ENCODE measurements around the gene RNF123. TPM values are rescaled to one million over a fixed set of nuclear protein-coding genes. Genes with fewer than 3 reads are reported as not detected.
"Not testable (repeated sequence)": the region's sequence is repeated elsewhere in the genome, so short reads cannot be mapped to it uniquely, and the experiment has no call there.

The RNF123 gene
- total RNA-seq, 1 experiment from 2014 or later = 31.2 TPM

DNA sequence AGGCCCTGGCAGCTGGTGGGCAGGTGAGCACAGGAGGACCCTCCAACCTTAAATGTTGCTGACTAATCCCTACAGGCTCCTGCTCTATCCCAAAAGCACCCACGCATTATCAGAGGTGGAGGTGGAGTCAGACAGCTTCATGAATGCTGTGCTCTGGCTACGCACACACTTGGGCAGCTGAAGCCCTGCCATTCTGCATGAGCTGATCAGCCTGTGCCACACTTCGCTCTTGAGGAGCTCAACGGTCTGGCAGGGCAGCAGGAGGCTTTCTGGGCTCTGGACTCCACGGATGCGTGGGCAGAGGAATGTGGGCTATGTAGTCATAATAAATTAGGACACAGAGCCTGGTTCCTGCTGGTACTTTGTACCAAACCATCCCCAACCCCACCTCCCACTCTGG, 6.2 kb upstream of the RNF123 start:
- Histone ChIP-seq H3K36me3 (replicated peaks; ENCODE audit: control insufficient read depth, insufficient read depth, low read length) (peaks cover 43% of the 10 kb centered on the region), H3K27me3 (ENCODE audit: control insufficient read depth, insufficient read depth, low read length) (no peaks in the 10 kb centered on the region; the same call in 1 of the 2 replicates), H3K4me3 (ENCODE audit: insufficient read depth, low read depth, low read length) (no peak overlapping the region)
- no peak for DNase-seq

DNA sequence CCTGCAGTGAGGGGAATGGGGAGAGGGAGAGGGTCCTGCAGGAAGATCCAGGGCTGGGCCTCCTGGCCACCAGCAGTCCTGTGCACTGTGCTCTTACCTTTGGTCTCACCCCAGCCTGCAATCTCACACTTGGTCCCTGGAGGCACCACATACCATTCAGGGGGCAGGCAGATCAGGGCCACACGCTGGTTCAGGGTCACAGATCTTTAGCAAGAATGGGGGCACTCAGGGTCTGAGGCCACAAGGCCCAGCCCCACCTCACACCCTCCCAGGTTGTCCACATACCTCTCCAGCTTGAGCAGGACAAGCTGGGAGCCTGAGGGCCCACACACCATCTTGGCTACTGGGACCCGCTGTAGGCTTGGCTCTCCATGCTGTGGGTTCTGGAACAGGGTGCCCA, 4.9 kb upstream of the RNF123 start:
- not testable (repeated sequence) for DNase-seq; H3K27me3 ChIP-seq (ENCODE audit: control insufficient read depth, insufficient read depth, low read length)

DNA sequence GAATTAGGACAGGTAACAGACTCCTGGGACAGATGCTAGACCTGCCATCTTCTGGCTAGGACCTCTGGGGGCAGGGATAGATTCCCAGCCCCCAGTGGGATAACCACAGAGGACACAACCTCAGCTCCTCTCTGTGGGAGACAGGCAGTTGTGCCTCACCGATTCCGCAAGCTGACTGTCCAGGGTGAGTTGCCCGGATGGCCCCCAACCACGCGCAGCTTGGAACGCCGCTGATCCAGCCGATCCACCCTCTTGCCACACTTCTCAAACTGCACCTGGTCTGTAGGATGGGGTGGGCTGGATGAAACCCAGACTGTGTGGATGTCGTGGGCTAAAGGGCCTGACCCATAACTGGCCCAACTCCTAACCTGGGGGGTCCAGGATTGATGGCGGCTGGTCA, 4.3 kb upstream of the RNF123 start:
- not testable (repeated sequence) for DNase-seq; H3K4me3 ChIP-seq (ENCODE audit: insufficient read depth, low read depth, low read length); H3K27me3 ChIP-seq (ENCODE audit: control insufficient read depth, insufficient read depth, low read length)
- H3K36me3 ChIP-seq (replicated peaks; ENCODE audit: control insufficient read depth, insufficient read depth, low read length) = peaks cover 30% of the 10 kb centered on the region

More for the DNA sequence above, 4.9 kb upstream of the RNF123 start:
- peaks cover 32% of the 10 kb centered on the region for H3K36me3 ChIP-seq (replicated peaks; ENCODE audit: control insufficient read depth, insufficient read depth, low read length)
- H3K4me3 ChIP-seq (ENCODE audit: insufficient read depth, low read depth, low read length) = not testable (repeated sequence)

DNA sequence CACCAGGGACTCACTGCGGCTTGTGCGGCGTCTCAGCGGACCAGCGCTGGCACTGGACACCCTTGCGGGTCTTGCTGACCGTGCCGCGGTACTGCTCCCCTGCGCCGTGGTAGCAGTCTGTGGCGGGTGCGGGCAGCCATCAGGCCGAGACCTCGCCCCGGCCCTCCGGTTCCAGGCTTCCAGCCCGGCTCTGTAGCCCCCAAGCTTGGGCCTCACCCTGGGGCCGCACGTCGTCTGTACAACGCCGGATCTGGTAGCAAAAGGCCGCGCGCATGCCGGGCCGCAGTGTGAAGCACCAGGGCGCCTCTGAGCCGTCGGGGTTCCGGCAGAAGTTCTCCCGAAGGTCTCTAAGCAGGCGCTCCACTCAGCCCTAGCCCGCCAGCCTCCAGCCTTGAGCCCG, 3.5 kb upstream of the RNF123 start:
- DNase-seq; H3K27me3 ChIP-seq (ENCODE audit: control insufficient read depth, insufficient read depth, low read length): not testable (repeated sequence)
- Histone ChIP-seq H3K36me3 (replicated peaks; ENCODE audit: control insufficient read depth, insufficient read depth, low read length) (peaks cover 24% of the 10 kb centered on the region), H3K4me3 (ENCODE audit: insufficient read depth, low read depth, low read length) (peak overlapping the region; percentile 52)

DNA sequence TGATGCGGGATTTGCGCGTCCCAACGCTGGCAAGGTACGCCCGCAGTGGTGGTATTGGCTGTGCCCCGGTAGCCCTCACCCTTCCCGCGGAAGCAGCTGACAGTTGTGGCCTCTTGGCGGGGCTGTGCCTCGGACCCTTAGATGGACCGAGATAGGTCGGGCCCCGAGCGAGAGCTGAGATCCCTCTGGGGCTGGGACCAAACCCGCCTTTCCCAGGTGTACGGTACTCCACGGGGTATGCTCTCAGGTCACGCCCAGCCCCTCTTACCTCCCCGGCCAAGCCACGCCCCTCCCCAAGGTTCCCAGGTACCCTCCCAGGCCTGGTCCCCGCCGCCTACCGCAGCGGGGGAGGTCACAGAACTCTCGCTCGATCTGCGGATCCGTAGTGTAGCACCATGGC, 3.0 kb upstream of the RNF123 start:
- DNase-seq = peak; percentile 89
- Histone ChIP-seq H3K36me3 (replicated peaks; ENCODE audit: control insufficient read depth, insufficient read depth, low read length) (peaks cover 19% of the 10 kb centered on the region), H3K4me3 (ENCODE audit: insufficient read depth, low read depth, low read length) (peak overlapping the region; percentile 52)
- not testable (repeated sequence) for H3K27me3 ChIP-seq (ENCODE audit: control insufficient read depth, insufficient read depth, low read length)

DNA sequence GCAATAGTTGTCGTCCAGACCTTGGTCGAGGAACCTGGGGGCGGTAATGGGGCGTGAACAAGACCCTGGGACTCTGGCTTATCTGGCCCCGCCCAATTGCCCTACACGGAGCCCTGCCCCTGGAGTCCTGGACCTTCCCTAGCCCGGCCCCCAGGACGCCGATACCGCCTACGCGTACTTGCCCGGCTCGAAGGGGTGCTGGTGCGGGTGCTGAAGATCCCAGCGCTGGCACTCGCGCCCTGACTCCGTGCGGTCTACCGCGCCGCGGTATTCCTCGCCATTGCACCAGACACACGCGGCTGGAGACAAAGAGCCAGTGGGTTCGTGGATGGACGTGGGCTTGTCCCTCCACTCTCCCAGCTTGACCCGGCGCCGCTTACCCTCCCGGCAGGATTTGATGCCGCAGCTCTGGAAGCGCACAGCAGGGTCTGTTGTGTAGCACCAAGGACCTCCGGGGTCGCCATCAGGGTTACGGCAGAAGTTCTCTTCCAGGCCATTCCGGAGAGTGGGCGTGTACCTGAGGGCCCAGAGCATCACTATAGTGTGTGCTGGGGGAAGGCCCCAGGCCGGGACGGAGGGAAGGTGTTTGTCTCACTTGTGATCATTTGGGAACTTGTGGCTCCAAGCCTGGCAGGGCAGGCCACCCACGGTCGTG, 2.5 kb upstream of the RNF123 start:
- not testable (repeated sequence) for H3K27me3 ChIP-seq (ENCODE audit: control insufficient read depth, insufficient read depth, low read length)
- Histone ChIP-seq H3K36me3 (replicated peaks; ENCODE audit: control insufficient read depth, insufficient read depth, low read length) (peaks cover 15% of the 10 kb centered on the region), H3K4me3 (ENCODE audit: insufficient read depth, low read depth, low read length) (peak overlapping the region; percentile 52)
- peak; percentile 89 for DNase-seq

DNA sequence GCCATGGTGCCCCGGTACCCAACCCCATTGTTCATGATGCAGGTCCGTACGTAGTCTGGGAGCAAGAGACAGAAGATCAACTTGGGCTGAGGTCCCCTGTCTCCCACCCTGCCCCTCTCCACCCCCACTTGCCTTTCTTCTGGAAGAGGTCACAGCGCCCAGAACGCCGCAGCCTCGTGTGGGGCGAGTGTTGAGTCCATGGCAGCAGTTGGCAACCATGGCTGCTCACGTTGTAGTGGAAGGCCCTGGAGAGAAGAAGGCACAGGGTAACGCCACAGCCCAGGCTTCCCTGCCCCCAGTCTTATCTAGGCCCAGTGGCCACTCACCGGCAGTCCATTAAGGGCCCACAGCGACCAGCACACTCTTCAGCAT, 1.9 kb upstream of the RNF123 start:
- H3K27me3 ChIP-seq (ENCODE audit: control insufficient read depth, insufficient read depth, low read length); DNase-seq: not testable (repeated sequence)
- Histone ChIP-seq H3K36me3 (replicated peaks; ENCODE audit: control insufficient read depth, insufficient read depth, low read length) (peaks cover 14% of the 10 kb centered on the region), H3K4me3 (ENCODE audit: insufficient read depth, low read depth, low read length) (peak overlapping the region; percentile 52; the same call in 1 of the 2 replicates)

DNA sequence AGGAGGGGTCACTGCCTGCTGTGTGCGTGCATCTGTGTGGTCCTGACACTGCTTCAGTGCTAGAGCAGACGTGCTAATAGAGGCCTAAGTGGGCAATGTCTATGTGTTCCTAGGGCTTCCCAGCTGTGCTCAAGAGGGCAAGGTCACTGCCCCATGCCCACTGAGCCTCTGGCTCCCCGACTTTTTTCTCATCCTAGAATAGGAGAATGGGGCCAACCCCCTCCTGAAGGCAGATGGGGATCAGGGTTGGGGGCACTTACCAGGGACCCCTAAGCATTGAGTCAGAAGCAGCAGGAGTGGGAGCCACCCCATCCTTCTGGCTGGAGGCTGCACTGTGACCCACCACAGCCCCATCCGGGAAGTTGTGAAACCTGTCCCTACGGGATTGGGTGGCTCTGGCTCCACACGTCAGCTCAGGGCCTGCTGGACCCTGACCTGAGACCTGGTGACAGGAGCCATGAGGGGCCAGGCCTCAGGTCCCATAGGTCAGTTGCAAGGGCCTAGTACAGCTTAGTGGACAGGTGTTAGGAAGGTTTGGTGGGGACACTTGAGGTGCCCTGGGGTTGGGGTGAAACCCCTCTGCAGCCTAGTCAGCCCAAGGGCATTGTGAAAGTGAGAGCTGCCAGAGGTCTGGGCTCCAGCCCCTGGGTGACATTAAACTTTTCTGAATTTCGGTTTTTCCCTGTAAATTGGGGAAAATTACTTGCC, 865 bp upstream of the RNF123 start:
- H3K4me3 ChIP-seq (ENCODE audit: insufficient read depth, low read depth, low read length) = peak overlapping the region; percentile 88; the same call in 1 of the 2 replicates
- not testable (repeated sequence) for H3K36me3 ChIP-seq (replicated peaks; ENCODE audit: control insufficient read depth, insufficient read depth, low read length); DNase-seq; H3K27me3 ChIP-seq (ENCODE audit: control insufficient read depth, insufficient read depth, low read length)

DNA sequence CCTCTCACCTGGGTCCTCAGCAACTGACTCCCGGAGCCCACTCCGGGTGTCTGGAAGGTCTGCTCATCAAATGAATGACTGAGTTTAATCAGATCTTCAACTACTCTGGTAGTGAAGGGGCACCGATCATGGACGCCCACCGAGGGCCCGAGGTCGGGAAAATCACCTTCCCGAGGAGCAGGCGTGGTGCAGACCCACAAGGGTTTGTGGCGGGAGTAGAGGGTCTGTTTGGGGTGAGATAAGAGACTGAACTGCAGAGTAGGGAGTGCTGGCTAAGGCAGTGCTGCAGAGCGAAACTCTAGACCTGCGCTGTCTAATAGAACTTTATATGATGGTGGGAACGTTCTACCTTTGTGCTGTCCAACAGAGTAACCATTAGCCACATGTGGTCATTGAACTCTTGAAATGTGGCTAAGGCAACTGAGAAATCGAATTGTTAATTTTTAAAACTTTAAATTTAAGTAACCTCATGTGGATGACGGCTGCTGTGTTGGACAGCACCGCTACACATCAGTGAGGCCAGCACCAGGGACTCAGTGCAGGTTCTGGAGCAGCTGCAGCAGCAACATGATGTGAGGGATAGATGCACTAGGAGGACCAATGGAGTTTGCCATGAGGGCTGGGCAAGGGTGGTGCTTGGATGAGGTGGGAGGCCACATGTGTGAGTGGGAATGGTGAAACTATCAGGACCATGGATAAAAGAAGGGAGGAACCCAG, 709 bp downstream of the RNF123 start:
- not testable (repeated sequence) for H3K36me3 ChIP-seq (replicated peaks; ENCODE audit: control insufficient read depth, insufficient read depth, low read length); H3K27me3 ChIP-seq (ENCODE audit: control insufficient read depth, insufficient read depth, low read length); DNase-seq
- H3K4me3 ChIP-seq (ENCODE audit: insufficient read depth, low read depth, low read length) = peak overlapping the region; percentile 88

DNA sequence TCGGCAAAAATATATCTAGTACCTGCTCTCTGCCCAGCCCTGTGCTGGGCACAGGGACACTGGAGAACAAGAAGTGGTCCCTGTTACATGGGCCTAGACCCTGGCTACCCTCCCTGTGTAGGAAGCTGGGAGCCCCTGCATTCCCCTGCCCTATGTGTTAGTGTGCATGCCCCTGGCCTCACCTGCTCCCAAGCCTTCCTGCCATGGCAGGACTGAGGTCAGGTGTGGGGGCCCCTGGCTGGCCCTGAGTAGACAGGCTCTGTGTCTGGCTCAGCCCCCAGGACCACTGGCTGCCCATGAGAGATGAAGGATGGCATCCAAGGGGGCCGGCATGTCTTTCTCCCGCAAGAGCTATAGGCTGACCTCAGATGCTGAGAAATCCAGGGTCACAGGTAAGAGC, 1.5 kb downstream of the RNF123 start:
- not testable (repeated sequence) for H3K4me3 ChIP-seq (ENCODE audit: insufficient read depth, low read depth, low read length); DNase-seq; H3K36me3 ChIP-seq (replicated peaks; ENCODE audit: control insufficient read depth, insufficient read depth, low read length); H3K27me3 ChIP-seq (ENCODE audit: control insufficient read depth, insufficient read depth, low read length)

DNA sequence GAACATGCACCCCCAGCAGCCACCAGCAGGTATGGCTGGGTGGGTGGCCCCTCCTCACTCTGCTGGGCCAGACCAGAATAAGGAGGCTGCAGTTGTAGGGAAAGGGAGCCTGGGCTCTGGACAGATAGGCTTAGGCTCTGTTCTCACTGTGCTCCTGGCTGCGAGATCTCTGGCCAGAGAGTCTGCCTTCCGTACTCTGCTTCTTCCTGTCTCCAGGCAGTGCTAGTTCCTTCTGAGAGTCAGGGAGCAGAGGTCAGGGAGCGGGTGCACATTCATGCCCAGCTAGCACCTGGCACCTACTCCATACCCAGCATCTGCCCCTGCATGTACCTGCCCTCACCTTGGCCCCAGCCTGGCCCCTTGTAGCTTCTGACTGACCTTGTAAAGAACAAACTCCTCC, 2.1 kb downstream of the RNF123 start:
- not testable (repeated sequence) for DNase-seq; H3K36me3 ChIP-seq (replicated peaks; ENCODE audit: control insufficient read depth, insufficient read depth, low read length); H3K4me3 ChIP-seq (ENCODE audit: insufficient read depth, low read depth, low read length); H3K27me3 ChIP-seq (ENCODE audit: control insufficient read depth, insufficient read depth, low read length)

DNA sequence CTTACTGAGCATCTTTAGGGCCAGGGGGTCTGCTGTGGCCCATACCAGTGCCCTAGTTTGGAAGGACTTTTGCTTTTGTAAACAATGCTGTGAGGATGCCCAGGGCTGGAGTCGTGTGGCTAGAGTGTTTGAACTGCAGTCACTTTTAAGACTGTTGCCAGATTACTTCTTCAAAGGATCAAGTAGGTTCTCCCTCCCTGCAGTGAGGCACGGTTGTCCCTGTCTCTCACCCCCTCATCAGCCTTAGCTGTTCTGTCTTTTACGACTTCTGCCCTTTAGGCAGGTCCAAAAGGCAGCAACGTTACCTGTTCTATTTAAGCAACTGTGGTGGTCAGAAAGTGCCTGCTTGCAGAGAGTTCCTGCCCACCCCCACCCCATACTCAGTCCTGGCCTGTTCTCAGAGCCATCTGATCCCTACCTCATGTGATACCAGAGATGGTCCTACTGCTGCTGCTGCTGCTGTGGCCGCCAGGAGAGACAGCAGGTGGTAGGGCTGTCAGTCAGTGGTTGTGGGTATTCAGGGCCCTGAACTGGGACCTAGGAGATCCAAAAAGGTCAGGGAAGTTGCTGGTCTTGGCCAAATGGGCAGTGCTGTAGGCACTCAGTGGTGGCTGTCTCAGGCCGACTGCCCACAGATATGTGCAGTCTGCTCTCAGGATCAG, 5.2 kb downstream of the RNF123 start:
- not testable (repeated sequence) for H3K27me3 ChIP-seq (ENCODE audit: control insufficient read depth, insufficient read depth, low read length); H3K4me3 ChIP-seq (ENCODE audit: insufficient read depth, low read depth, low read length); DNase-seq; H3K36me3 ChIP-seq (replicated peaks; ENCODE audit: control insufficient read depth, insufficient read depth, low read length)

DNA sequence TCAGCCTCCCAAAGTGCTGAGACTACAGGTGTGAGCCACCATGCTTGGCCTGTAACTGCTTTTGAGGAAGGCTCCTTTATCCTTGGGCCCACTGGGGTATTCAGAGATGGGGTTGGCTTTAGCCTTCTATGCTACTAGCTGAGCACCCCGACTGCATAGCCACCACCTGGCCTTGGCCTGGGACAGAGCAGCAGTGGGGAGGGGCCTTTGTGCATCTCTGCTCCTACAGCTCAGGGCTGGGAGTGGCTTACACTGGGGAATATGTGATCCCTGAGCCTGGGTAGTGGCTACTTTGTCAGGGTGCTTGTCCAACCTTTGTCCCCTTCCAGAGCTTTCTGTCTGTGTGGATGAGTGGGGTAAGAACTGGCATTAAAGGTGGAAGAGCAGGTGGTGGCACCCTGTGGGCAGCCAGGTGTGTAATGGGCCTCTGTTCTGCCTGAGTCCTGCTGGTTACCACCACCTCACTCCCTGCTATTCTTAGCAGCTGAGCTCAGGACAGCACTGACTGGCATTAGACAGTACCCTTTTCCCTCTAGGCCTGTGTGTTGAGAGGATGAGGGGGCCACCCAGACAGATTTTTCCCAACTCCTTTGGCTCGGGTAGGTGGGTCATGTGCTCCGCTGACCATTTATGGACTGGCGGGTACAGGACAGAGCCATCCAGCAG, 6.1 kb downstream of the RNF123 start:
- not testable (repeated sequence) for H3K4me3 ChIP-seq (ENCODE audit: insufficient read depth, low read depth, low read length); H3K36me3 ChIP-seq (replicated peaks; ENCODE audit: control insufficient read depth, insufficient read depth, low read length); DNase-seq; H3K27me3 ChIP-seq (ENCODE audit: control insufficient read depth, insufficient read depth, low read length)

DNA sequence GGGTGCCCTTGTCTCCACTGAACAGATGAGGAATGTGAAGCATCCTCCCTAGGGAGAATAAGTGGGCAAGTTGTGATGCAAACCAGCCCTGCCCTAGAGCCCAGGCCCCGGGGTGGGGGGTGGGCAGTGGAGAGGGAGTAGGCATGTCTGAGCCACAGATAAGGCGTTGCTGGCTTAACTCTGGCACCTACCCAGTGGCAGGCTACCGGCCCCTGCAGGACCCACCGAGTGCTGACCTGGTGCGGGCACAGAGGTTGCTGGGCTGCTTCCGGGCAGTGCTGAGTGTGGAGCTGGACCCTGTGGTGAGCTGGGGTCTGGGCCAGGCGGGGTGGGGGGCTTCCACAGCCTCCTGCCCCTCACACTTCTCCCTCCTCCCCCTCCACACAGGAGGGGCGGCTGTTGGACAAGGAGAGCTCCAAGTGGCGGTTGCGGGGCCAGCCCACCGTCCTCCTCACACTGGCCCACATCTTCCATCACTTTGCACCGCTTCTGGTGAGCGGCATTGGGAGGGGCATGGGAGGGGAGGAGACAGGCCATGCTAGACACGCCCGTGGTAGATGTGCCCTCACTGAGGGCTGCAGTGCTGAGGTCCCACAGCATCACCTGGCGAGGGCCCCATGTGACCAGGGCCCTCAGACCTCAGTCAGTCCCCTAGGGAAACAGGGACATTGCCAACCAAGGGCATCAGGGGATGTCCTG, 10.1 kb downstream of the RNF123 start:
- H3K27me3 ChIP-seq (ENCODE audit: control insufficient read depth, insufficient read depth, low read length) = no peaks in the 10 kb centered on the region
- peaks cover 7% of the 10 kb centered on the region for H3K36me3 ChIP-seq (replicated peaks; ENCODE audit: control insufficient read depth, insufficient read depth, low read length)
- no peak overlapping the region for H3K4me3 ChIP-seq (ENCODE audit: insufficient read depth, low read depth, low read length)
- DNase-seq = no peak

Data from H7 (cell line).